ENCODE measurements around the gene KLF12. TPM values are rescaled to one million over a fixed set of nuclear protein-coding genes. Genes with fewer than 3 reads are reported as not detected.

KLF12 gene
- total and polyA plus RNA-seq, 2 experiments from 2014 or later, result 5.1 to 13.9 TPM

DNA sequence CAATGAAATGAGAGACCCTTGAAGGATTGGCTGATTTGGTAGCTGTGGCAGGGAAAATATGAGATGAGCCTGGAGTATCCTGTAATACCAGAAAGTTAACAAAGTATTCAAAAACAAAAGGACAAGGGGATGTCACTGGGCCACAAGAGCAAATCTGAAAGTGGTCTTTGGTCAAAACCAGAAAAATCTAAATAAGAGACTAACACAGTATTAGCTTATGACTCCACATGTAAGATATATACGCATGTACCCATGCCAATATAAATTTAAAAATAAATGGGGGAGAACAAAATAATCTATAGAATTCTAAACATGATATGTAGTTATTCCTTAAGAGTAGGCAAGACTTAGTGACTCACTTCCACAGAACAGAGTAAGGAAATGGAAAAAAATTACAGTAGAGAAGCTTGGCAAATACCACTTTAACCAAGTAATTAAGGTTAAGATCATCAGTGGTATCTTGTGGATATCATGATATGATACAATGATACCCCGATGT is 16.9 kb downstream of the KLF12 start:
- WGBS (ENCODE audit: low lambda C conversion rate, missing lambda C conversion rate), result 64% methylated on average over 2 of the region's 2 CpGs
- H2AFZ ChIP-seq, result no peak overlapping the region
- H3K27me3 ChIP-seq, result no peaks in the 10 kb centered on the region
- TF ChIP-seq EZH2 (IDR thresholded peaks at IDR 0.05; ENCODE audit: borderline replicate concordance), result no peak
- TF ChIP-seq, protein P1, sequence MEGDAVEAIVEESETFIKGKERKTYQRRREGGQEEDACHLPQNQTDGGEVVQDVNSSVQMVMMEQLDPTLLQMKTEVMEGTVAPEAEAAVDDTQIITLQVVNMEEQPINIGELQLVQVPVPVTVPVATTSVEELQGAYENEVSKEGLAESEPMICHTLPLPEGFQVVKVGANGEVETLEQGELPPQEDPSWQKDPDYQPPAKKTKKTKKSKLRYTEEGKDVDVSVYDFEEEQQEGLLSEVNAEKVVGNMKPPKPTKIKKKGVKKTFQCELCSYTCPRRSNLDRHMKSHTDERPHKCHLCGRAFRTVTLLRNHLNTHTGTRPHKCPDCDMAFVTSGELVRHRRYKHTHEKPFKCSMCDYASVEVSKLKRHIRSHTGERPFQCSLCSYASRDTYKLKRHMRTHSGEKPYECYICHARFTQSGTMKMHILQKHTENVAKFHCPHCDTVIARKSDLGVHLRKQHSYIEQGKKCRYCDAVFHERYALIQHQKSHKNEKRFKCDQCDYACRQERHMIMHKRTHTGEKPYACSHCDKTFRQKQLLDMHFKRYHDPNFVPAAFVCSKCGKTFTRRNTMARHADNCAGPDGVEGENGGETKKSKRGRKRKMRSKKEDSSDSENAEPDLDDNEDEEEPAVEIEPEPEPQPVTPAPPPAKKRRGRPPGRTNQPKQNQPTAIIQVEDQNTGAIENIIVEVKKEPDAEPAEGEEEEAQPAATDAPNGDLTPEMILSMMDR (IDR thresholded peaks at IDR 0.05; ENCODE audit: poor library complexity), result no peak
- TF ChIP-seq EZH2phosphoT487 (IDR thresholded peaks at IDR 0.05; ENCODE audit: low read depth, severe bottlenecking, unreplicated experiment), result no peak
- no peak overlapping the region for H3K4me2 ChIP-seq
- H3K36me3 ChIP-seq (replicated peaks; ENCODE audit: insufficient read depth, low read depth), result no peaks in the 10 kb centered on the region
- no peaks in the 10 kb centered on the region for H4K20me1 ChIP-seq (ENCODE audit: insufficient read depth, poor library complexity, severe bottlenecking)
- peaks cover 84% of the 10 kb centered on the region for H3K79me2 ChIP-seq
- peaks cover 15% of the 10 kb centered on the region for H3K9me3 ChIP-seq (ENCODE audit: low read depth)
- no peak overlapping the region for H3K4me3 ChIP-seq
- H3K4me1 ChIP-seq (ENCODE audit: insufficient read depth), result no peaks in the 10 kb centered on the region
- no peaks in the 10 kb centered on the region for H3K9me2 ChIP-seq (replicated peaks; ENCODE audit: insufficient read depth)
- no peak for DNase-seq (ENCODE audit: low spot score)
- H3K27ac ChIP-seq, result no peak overlapping the region

DNA sequence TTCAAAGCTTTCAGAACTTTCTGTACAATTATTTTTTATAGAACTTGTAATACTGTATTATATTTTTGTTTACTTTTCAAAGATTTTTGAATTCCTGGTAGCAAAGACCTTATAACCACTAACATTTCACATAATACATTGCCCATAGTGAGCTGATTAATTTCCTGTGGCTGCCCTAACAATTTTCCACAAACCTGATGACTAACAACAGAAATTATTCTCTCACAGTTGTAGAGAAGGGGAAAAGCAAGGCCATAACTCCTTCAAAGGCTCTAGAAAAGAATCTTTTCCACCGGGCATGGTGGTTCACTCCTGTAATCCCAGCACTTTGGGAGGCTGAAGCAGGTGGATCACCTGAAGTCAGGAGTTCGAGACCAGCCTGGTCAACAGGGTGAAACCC is 19.1 kb downstream of the KLF12 start:
- H3K9me2 ChIP-seq (replicated peaks; ENCODE audit: insufficient read depth), result no peaks in the 10 kb centered on the region
- H4K20me1 ChIP-seq (ENCODE audit: insufficient read depth, poor library complexity, severe bottlenecking), result no peaks in the 10 kb centered on the region
- 100% methylated on average over 2 of the region's 2 CpGs for WGBS (ENCODE audit: low lambda C conversion rate, missing lambda C conversion rate)
- peaks cover 15% of the 10 kb centered on the region for H3K9me3 ChIP-seq (ENCODE audit: low read depth)
- DNase-seq (ENCODE audit: low spot score), result no peak
- no peaks in the 10 kb centered on the region for H3K27me3 ChIP-seq
- H2AFZ ChIP-seq, result no peak overlapping the region
- H3K4me3 ChIP-seq, result no peak overlapping the region
- TF ChIP-seq EZH2phosphoT487 (IDR thresholded peaks at IDR 0.05; ENCODE audit: low read depth, severe bottlenecking, unreplicated experiment) (no peak), EZH2 (IDR thresholded peaks at IDR 0.05; ENCODE audit: borderline replicate concordance) (no peak)
- TF ChIP-seq, protein P1 (IDR thresholded peaks at IDR 0.05; ENCODE audit: poor library complexity), result no peak
- H3K36me3 ChIP-seq (replicated peaks; ENCODE audit: insufficient read depth, low read depth), result no peaks in the 10 kb centered on the region
- H3K27ac ChIP-seq, result no peak overlapping the region
- no peak overlapping the region for H3K4me2 ChIP-seq
- H3K79me2 ChIP-seq, result peaks cover 70% of the 10 kb centered on the region
- no peaks in the 10 kb centered on the region for H3K4me1 ChIP-seq (ENCODE audit: insufficient read depth)

DNA sequence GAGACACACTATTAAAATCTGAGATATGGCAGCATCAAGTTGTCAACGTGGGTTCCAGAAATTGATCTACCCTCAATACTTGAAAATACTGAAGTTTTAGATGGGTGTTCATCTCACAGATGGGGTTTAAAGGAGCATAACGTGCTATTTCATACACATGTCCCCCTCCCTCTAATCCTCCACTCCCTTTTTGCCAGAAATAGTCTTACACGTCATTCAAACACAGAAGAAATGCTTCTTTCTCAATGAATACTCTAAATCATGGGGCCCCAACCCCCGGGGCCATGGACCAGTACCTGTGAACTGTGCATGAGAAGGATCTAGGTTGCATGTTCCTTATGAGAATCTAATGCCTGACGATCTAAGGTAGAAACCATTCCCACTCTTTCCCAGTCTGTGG is 19.6 kb downstream of the KLF12 start:
- Histone ChIP-seq H4K20me1 (ENCODE audit: insufficient read depth, poor library complexity, severe bottlenecking) (no peaks in the 10 kb centered on the region), H2AFZ (no peak overlapping the region), H3K4me3 (no peak overlapping the region), H3K4me2 (no peak overlapping the region), H3K36me3 (replicated peaks; ENCODE audit: insufficient read depth, low read depth) (no peaks in the 10 kb centered on the region), H3K27ac (no peak overlapping the region), H3K27me3 (no peaks in the 10 kb centered on the region), H3K9me2 (replicated peaks; ENCODE audit: insufficient read depth) (no peaks in the 10 kb centered on the region), H3K4me1 (ENCODE audit: insufficient read depth) (no peaks in the 10 kb centered on the region), H3K9me3 (ENCODE audit: low read depth) (peaks cover 15% of the 10 kb centered on the region), H3K79me2 (peaks cover 70% of the 10 kb centered on the region)
- no peak for TF ChIP-seq EZH2phosphoT487 (IDR thresholded peaks at IDR 0.05; ENCODE audit: low read depth, severe bottlenecking, unreplicated experiment)
- TF ChIP-seq, protein P1 (IDR thresholded peaks at IDR 0.05; ENCODE audit: poor library complexity), result no peak
- no peak for TF ChIP-seq EZH2 (IDR thresholded peaks at IDR 0.05; ENCODE audit: borderline replicate concordance)
- no peak for DNase-seq (ENCODE audit: low spot score)
- 98% methylated on average over 5 of the region's 5 CpGs for WGBS (ENCODE audit: low lambda C conversion rate, missing lambda C conversion rate)

DNA sequence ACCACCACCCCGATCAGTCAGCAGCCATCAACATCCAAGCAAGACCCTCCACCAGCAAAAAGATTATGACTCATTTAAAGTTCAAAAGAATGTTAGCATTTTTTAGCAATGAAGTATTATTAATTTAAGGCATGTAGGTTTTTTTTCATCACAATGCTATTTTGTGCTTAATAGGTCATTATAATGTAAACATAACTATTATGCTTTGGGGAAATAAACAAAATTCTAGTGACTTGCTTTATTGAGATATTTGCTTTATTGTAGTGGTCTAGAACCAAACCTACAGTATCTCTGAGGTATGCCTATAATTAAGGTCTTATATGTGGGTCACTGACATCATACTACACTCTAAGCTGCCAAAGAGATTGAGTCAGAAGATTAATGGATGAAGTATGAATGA is 20.0 kb downstream of the KLF12 start:
- H3K4me3 ChIP-seq, result no peak overlapping the region
- WGBS (ENCODE audit: low lambda C conversion rate, missing lambda C conversion rate), result 90% methylated on average over 1 of the region's 1 CpG
- H4K20me1 ChIP-seq (ENCODE audit: insufficient read depth, poor library complexity, severe bottlenecking), result no peaks in the 10 kb centered on the region
- H3K4me1 ChIP-seq (ENCODE audit: insufficient read depth), result no peaks in the 10 kb centered on the region
- peaks cover 10% of the 10 kb centered on the region for H3K9me3 ChIP-seq (ENCODE audit: low read depth)
- no peaks in the 10 kb centered on the region for H3K27me3 ChIP-seq
- H3K9me2 ChIP-seq (replicated peaks; ENCODE audit: insufficient read depth), result no peaks in the 10 kb centered on the region
- H3K36me3 ChIP-seq (replicated peaks; ENCODE audit: insufficient read depth, low read depth), result no peaks in the 10 kb centered on the region
- no peak for TF ChIP-seq EZH2 (IDR thresholded peaks at IDR 0.05; ENCODE audit: borderline replicate concordance)
- TF ChIP-seq, protein P1 (IDR thresholded peaks at IDR 0.05; ENCODE audit: poor library complexity), result no peak
- TF ChIP-seq EZH2phosphoT487 (IDR thresholded peaks at IDR 0.05; ENCODE audit: low read depth, severe bottlenecking, unreplicated experiment), result no peak
- H2AFZ ChIP-seq, result no peak overlapping the region
- H3K27ac ChIP-seq, result no peak overlapping the region
- peaks cover 68% of the 10 kb centered on the region for H3K79me2 ChIP-seq
- DNase-seq (ENCODE audit: low spot score), result no peak
- H3K4me2 ChIP-seq, result no peak overlapping the region
